Osteocyte (in vitro differentiated cells): ENCODE measurements around the gene HPCAL1. TPM values are rescaled to one million over a fixed set of nuclear protein-coding genes. Genes with fewer than 3 reads are reported as not detected.

Experiments used
- DNase-seq: peaks from one replicate; pipeline ENCODE4 v3.0.0; 2021; ENCODE audit warnings: mixed read lengths; ENCODE audit not compliant: unreplicated experiment; ENCODE audit errors: extremely low spot score
- H3K27ac Mint-ChIP-seq: one replicate; pipeline ENCODE4 v1.8.0; 2021; ENCODE audit warnings: mild to moderate bottlenecking, mixed read lengths; ENCODE audit not compliant: unreplicated experiment
- H3K27me3 Mint-ChIP-seq: one replicate; pipeline ENCODE4 v1.8.0; 2021; ENCODE audit warnings: mixed read lengths; ENCODE audit not compliant: unreplicated experiment
- H3K36me3 Mint-ChIP-seq: one replicate; pipeline ENCODE4 v1.8.0; 2021; ENCODE audit warnings: mixed read lengths; ENCODE audit not compliant: unreplicated experiment
- H3K4me1 Mint-ChIP-seq: one replicate; pipeline ENCODE4 v1.8.0; 2021; ENCODE audit warnings: mixed read lengths; ENCODE audit not compliant: unreplicated experiment
- H3K4me3 Mint-ChIP-seq: one replicate; pipeline ENCODE4 v1.8.0; 2021; ENCODE audit warnings: mild to moderate bottlenecking, moderate library complexity, mixed read lengths; ENCODE audit not compliant: unreplicated experiment
- H3K9me3 Mint-ChIP-seq: one replicate; pipeline ENCODE4 v1.8.0; 2021; ENCODE audit warnings: mixed read lengths; ENCODE audit not compliant: unreplicated experiment
- CTCF ChIP-seq: fragments of 200-600 bp; sonication (generic); IDR thresholded peaks from 2 replicates; pipeline ENCODE4 v1.5.0; 2021; ENCODE audit warnings: antibody characterized with exemption, mild to moderate bottlenecking, moderate library complexity
- total RNA-seq: library from RNA; stranded (reverse); gene quantifications from 2 replicates; pipeline ENCODE4 v1.2.1, GENCODE V29; 2021

Gene HPCAL1
- total RNA-seq, 1 donor from 2014 or later = 56.8 TPM

- H3K36me3 Mint-ChIP-seq = no peaks in the 10 kb centered on the region
Observed at GRCh38 chr2:10285556-10286198, 17.0 kb upstream of the HPCAL1 start.

GRCh38 chr2:10286216-10287037 is 16.3 kb upstream of the HPCAL1 start:
- TF ChIP-seq CTCF = no peak
- peak overlapping the region; percentile 90 for H3K27ac Mint-ChIP-seq
- H3K4me3 Mint-ChIP-seq = no peak overlapping the region

More at GRCh38 chr2:10285556-10286198, 17.0 kb upstream of the HPCAL1 start:
- TF ChIP-seq CTCF = no peak
- no peaks in the 10 kb centered on the region for H3K27me3 Mint-ChIP-seq
- H3K4me3 Mint-ChIP-seq = peak overlapping the region; percentile 14
- peaks cover 67% of the 10 kb centered on the region for H3K4me1 Mint-ChIP-seq
- DNase-seq = peak; percentile 91
- no peaks in the 10 kb centered on the region for H3K9me3 Mint-ChIP-seq
- peak overlapping the region; percentile 90 for H3K27ac Mint-ChIP-seq

GRCh38 chr2:10287761-10288160 is 14.9 kb upstream of the HPCAL1 start:
- Mint-ChIP-seq H3K4me1 (peaks cover 60% of the 10 kb centered on the region), H3K36me3 (no peaks in the 10 kb centered on the region), H3K9me3 (no peaks in the 10 kb centered on the region), H3K27me3 (no peaks in the 10 kb centered on the region), H3K4me3 (no peak overlapping the region), H3K27ac (no peak overlapping the region)
- no peak for DNase-seq
- TF ChIP-seq CTCF = no peak

More at GRCh38 chr2:10286216-10287037, 16.3 kb upstream of the HPCAL1 start:
- DNase-seq = no peak
- no peaks in the 10 kb centered on the region for H3K36me3 Mint-ChIP-seq
- H3K9me3 Mint-ChIP-seq = no peaks in the 10 kb centered on the region
- peaks cover 67% of the 10 kb centered on the region for H3K4me1 Mint-ChIP-seq
- H3K27me3 Mint-ChIP-seq = no peaks in the 10 kb centered on the region

GRCh38 chr2:10288606-10289005 is 14.1 kb upstream of the HPCAL1 start:
- Mint-ChIP-seq H3K4me3 (no peak overlapping the region), H3K4me1 (peaks cover 52% of the 10 kb centered on the region), H3K36me3 (no peaks in the 10 kb centered on the region), H3K27me3 (no peaks in the 10 kb centered on the region), H3K9me3 (peaks cover 1% of the 10 kb centered on the region), H3K27ac (no peak overlapping the region)
- TF ChIP-seq CTCF = no peak
- DNase-seq = no peak

GRCh38 chr2:10289352-10289751 is 13.4 kb upstream of the HPCAL1 start:
- no peak overlapping the region for H3K4me3 Mint-ChIP-seq
- H3K4me1 Mint-ChIP-seq = peaks cover 51% of the 10 kb centered on the region
- H3K27ac Mint-ChIP-seq = peak overlapping the region; percentile 8

More at GRCh38 chr2:10289352-10289751, 13.4 kb upstream of the HPCAL1 start:
- TF ChIP-seq CTCF = no peak
- Mint-ChIP-seq H3K9me3 (peaks cover 9% of the 10 kb centered on the region), H3K36me3 (peaks cover 4% of the 10 kb centered on the region), H3K27me3 (no peaks in the 10 kb centered on the region)
- DNase-seq = no peak
